Measurements from ENCODE around the gene NANOS2. TPM values are rescaled to one million over a fixed set of nuclear protein-coding genes. Genes with fewer than 3 reads are reported as not detected.

The NANOS2 gene
- total and polyA plus RNA-seq, 8 donors: not detected

GRCh38 chr19:45883881-45884681, 30.5 kb downstream of the NANOS2 start:
- intact Hi-C loops (cut with DNase I; ENCODE audit: low total_unique reads): no loop called here
- peaks cover 0 to 5% (median 0%) of the 10 kb centered on the region in 3 donors for H3K27me3 ChIP-seq
- H3K9me3 ChIP-seq: no peaks in the 10 kb centered on the region
- no peak for TF ChIP-seq POLR2A (IDR thresholded peaks at IDR 0.05)
- TF ChIP-seq POLR2AphosphoS5 (IDR thresholded peaks at IDR 0.05): no peak
- TF ChIP-seq EP300 (IDR thresholded peaks at IDR 0.05): no peak
- no peak for TF ChIP-seq CTCF (IDR thresholded peaks at IDR 0.05)
- peak in 1 of 2 donors; percentile 43 for DNase-seq
- WGBS, 5 donors: 40 to 78% (median 65%) methylated on average over 25 to 57 of the region's 57 CpGs
- H3K36me3 ChIP-seq: peaks cover 0 to 11% (median 10%) of the 10 kb centered on the region in 4 donors
- peak overlapping the region; percentile 74 to 96 (median 93) for H3K27ac ChIP-seq
- H3K4me3 ChIP-seq: peak overlapping the region; percentile 70 to 80 (median 76)
- peaks cover 49 to 76% (median 75%) of the 10 kb centered on the region in 4 donors for H3K4me1 ChIP-seq

- intact Hi-C loops (cut with DNase I; ENCODE audit: low total_unique reads): no loop called here
- H3K4me1 ChIP-seq: peaks cover 55 to 82% (median 80%) of the 10 kb centered on the region in 4 donors
- peak overlapping the region; percentile 70 to 80 (median 76) for H3K4me3 ChIP-seq
- peaks cover 0 to 7% (median 0%) of the 10 kb centered on the region in 3 donors for H3K27me3 ChIP-seq
- peak overlapping the region; percentile 74 to 96 (median 93) for H3K27ac ChIP-seq
- no peaks in the 10 kb centered on the region for H3K9me3 ChIP-seq
- H3K36me3 ChIP-seq: peaks cover 0 to 11% (median 10%) of the 10 kb centered on the region in 4 donors
- WGBS, 5 donors: 6 to 18% (median 7%) methylated on average over 5 of the region's 5 CpGs
- no peak for DNase-seq
- no peak for TF ChIP-seq POLR2A (IDR thresholded peaks at IDR 0.05)
- no peak for TF ChIP-seq EP300 (IDR thresholded peaks at IDR 0.05)
- peak in 1 of 7 experiments; percentile 50 for TF ChIP-seq CTCF (IDR thresholded peaks at IDR 0.05)
- TF ChIP-seq POLR2AphosphoS5 (IDR thresholded peaks at IDR 0.05): no peak
Observed at GRCh38 chr19:45883586-45883880, 31.0 kb downstream of the NANOS2 start.

DNA sequence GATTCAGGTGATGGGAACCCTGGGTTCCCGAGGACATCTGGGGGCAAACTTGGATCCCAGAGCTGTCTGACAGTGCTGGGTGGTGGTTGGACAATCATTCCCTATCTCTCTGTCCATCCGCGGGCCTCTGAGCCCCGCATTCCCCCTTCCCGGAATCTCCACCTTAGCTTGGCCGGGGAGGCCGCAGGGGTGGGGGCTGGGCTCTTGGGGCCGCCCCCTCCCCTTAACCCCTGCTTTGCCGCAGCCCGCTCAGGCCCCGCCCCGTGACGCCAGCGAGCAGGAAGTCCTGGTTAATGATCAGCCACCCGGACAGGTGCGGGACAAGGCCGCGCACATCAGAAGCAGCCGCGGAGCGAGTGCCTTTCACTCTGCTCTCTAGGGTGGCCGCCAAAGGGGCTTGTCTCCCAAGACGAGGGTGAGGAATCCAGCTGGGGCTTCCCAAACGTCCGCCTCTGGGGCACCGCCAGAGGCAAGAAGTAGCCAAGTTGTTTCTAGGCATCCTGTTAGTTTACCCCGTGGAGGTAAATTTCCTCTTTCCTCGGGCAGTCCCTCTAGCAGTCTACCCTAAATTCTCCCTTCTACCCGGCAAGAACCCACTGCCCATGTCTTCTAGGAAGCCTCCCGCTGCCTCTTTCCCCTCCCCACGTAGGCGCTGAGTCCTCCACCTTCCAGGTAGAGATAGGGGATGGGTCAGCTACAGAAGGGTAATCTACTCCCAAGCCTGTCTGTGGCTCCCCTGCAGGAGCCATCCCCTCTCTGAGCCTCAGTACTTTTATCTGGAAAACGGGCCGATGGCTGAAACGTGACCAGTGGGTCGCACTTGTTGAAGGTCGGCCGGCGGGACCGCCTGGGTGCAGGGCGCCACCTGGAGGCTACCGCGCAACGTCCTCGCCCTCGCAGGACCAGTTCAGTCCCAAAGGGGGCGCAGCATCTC, 31.7 kb downstream of the NANOS2 start:
- Histone ChIP-seq H3K27ac (peak overlapping the region; percentile 90 to 96 (median 93)), H3K36me3 (peaks cover 0 to 11% (median 10%) of the 10 kb centered on the region in 4 donors), H3K4me1 (peaks cover 58 to 87% (median 82%) of the 10 kb centered on the region in 4 donors), H3K27me3 (peaks cover 0 to 12% (median 0%) of the 10 kb centered on the region in 3 donors), H3K4me3 (peak overlapping the region; percentile 34 to 80 (median 72)), H3K9me3 (no peaks in the 10 kb centered on the region)
- intact Hi-C loops (cut with DNase I; ENCODE audit: low total_unique reads): no loop called here
- 7 to 13% (median 11%) methylated on average over 29 to 47 of the region's 47 CpGs for WGBS, 5 donors
- peak; percentile 43 to 87 (median 85) for TF ChIP-seq POLR2AphosphoS5 (IDR thresholded peaks at IDR 0.05)
- peak in 6 of 7 experiments; percentile 71 to 99 (median 94) for TF ChIP-seq CTCF (IDR thresholded peaks at IDR 0.05)
- no peak for TF ChIP-seq EP300 (IDR thresholded peaks at IDR 0.05)
- TF ChIP-seq POLR2A (IDR thresholded peaks at IDR 0.05): peak in 2 of 4 donors; percentile 13 to 19
- peak; percentile 97 for DNase-seq

Data from stomach (tissue), 9 donors.